ENCODE results near the gene ASB15. TPM values are rescaled to one million over a fixed set of nuclear protein-coding genes. Genes with fewer than 3 reads are reported as not detected.

Gene ASB15
- total RNA-seq, 3 donors from 2014 or later (not counting 1 experiment from before 2014, with no cell fraction given) = not detected

DNA sequence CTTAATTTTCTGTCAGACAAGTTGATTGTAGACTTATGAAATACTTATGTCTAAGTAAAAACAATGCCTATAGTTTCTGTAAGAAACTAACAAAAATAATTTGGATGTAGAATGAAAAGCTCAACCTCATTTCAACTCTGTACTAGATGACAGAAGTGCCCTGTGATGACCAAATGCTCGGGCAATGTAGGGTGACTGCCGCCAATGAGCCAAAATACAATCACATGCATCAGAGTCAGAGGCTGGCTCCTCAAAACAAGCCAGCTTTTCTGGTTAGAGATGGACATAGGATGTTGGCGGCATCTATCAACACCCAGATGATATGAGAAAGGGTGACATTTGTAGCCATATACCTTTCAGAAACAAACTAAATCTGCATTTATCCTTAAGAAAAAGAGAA lies 78.0 kb downstream of the ASB15 start:
- Histone ChIP-seq H3K4me1 (ENCODE audit: control insufficient read depth, insufficient read depth, low read length) (no peaks in the 10 kb centered on the region), H3K9me3 (ENCODE audit: control insufficient read depth, insufficient read depth, low read length) (no peaks in the 10 kb centered on the region), H3K27ac (ENCODE audit: low read length) (no peak overlapping the region), H3K27me3 (ENCODE audit: control insufficient read depth, insufficient read depth, low read length) (no peaks in the 10 kb centered on the region), H3K36me3 (ENCODE audit: control insufficient read depth, insufficient read depth, low read length) (peaks cover 14% of the 10 kb centered on the region), H3K4me3 (ENCODE audit: low read length) (no peak overlapping the region)
- intact Hi-C loops (cut with micrococcal nuclease) = loop anchor here (5.0 kb wide), 1 partner anchor 1178 kb away; no protein-coding TSS in a partner anchor
- Mint-ChIP-seq H3K4me3 (no peak overlapping the region), H3K36me3 (no peaks in the 10 kb centered on the region), H3K27me3 (ENCODE audit: low read depth in 2 of 2) (no peaks in the 10 kb centered on the region), H3K27ac (no peak overlapping the region), H3K9me3 (no peaks in the 10 kb centered on the region), H3K4me1 (no peaks in the 10 kb centered on the region)
- ATAC-seq (no peak), DNase-seq (no peak)
- WGBS (ENCODE audit: insufficient coverage) = 100% methylated on average over 1 of the region's 3 CpGs
- TF ChIP-seq, protein P1, sequence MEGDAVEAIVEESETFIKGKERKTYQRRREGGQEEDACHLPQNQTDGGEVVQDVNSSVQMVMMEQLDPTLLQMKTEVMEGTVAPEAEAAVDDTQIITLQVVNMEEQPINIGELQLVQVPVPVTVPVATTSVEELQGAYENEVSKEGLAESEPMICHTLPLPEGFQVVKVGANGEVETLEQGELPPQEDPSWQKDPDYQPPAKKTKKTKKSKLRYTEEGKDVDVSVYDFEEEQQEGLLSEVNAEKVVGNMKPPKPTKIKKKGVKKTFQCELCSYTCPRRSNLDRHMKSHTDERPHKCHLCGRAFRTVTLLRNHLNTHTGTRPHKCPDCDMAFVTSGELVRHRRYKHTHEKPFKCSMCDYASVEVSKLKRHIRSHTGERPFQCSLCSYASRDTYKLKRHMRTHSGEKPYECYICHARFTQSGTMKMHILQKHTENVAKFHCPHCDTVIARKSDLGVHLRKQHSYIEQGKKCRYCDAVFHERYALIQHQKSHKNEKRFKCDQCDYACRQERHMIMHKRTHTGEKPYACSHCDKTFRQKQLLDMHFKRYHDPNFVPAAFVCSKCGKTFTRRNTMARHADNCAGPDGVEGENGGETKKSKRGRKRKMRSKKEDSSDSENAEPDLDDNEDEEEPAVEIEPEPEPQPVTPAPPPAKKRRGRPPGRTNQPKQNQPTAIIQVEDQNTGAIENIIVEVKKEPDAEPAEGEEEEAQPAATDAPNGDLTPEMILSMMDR (IDR thresholded peaks at IDR 0.05) = no peak

DNA sequence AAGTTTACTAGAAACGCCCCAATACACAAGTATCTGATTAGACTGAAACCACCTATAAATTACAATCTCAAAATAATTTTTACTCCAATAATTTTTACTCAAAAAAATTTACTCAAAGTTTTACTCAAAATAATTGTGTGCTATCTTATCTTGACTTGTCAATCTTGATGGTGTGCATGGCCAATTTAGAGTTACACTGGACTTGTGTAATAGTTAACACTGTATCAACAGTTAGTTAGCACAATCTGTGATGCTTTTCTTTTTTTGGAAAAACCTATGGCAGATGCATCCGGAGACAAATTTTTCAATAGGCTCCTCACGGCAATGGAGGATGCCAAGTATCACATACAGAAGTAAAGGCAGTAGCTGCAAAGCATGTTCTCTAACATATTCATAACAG lies 79.0 kb downstream of the ASB15 start:
- no peaks in the 10 kb centered on the region for H3K9me3 Mint-ChIP-seq
- Histone ChIP-seq H3K27ac (ENCODE audit: low read length) (no peak overlapping the region), H3K4me1 (ENCODE audit: control insufficient read depth, insufficient read depth, low read length) (no peaks in the 10 kb centered on the region), H3K9me3 (ENCODE audit: control insufficient read depth, insufficient read depth, low read length) (no peaks in the 10 kb centered on the region), H3K36me3 (ENCODE audit: control insufficient read depth, insufficient read depth, low read length) (peaks cover 14% of the 10 kb centered on the region), H3K4me3 (ENCODE audit: low read length) (no peak overlapping the region), H3K27me3 (ENCODE audit: control insufficient read depth, insufficient read depth, low read length) (no peaks in the 10 kb centered on the region)
- intact Hi-C loops (cut with micrococcal nuclease) = loop anchor here (5.0 kb wide), 1 partner anchor 1177 kb away; no protein-coding TSS in a partner anchor
- DNase-seq (no peak), ATAC-seq (no peak)
- H3K27ac Mint-ChIP-seq = no peak overlapping the region
- H3K4me3 Mint-ChIP-seq = no peak overlapping the region
- no peaks in the 10 kb centered on the region for H3K36me3 Mint-ChIP-seq
- no peaks in the 10 kb centered on the region for H3K27me3 Mint-ChIP-seq (ENCODE audit: low read depth in 2 of 2)
- TF ChIP-seq, protein P1 (IDR thresholded peaks at IDR 0.05) = no peak
- 98% methylated on average over 2 of the region's 3 CpGs for WGBS (ENCODE audit: insufficient coverage)
- H3K4me1 Mint-ChIP-seq = no peaks in the 10 kb centered on the region

DNA sequence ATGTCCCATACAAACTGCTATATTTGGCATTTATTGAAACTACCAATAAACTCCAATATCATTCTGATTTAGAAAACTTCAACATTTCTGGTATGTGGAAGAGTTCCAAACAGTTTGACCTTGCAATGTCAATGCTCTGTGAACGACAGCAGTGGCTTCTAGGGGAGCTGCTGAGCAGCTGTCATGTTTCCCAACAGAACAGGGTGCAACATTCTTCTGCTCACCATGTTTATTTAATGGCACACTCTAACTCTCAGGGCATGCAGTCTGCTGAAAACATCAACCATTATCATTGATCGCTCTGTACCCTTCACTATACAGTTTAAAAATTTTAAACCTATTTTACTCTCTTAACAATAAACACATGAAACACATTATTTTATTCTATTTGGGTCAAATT lies 79.9 kb downstream of the ASB15 start:
- ATAC-seq = no peak

More for the DNA sequence above, 79.9 kb downstream of the ASB15 start:
- Histone ChIP-seq H3K27ac (ENCODE audit: low read length) (no peak overlapping the region), H3K4me1 (ENCODE audit: control insufficient read depth, insufficient read depth, low read length) (no peaks in the 10 kb centered on the region), H3K27me3 (ENCODE audit: control insufficient read depth, insufficient read depth, low read length) (no peaks in the 10 kb centered on the region), H3K9me3 (ENCODE audit: control insufficient read depth, insufficient read depth, low read length) (no peaks in the 10 kb centered on the region), H3K4me3 (ENCODE audit: low read length) (no peak overlapping the region), H3K36me3 (ENCODE audit: control insufficient read depth, insufficient read depth, low read length) (peaks cover 14% of the 10 kb centered on the region)
- Mint-ChIP-seq H3K36me3 (no peaks in the 10 kb centered on the region), H3K9me3 (no peaks in the 10 kb centered on the region), H3K4me1 (no peaks in the 10 kb centered on the region), H3K27ac (no peak overlapping the region), H3K27me3 (ENCODE audit: low read depth in 2 of 2) (no peaks in the 10 kb centered on the region), H3K4me3 (no peak overlapping the region)
- WGBS (ENCODE audit: insufficient coverage) = 85% methylated on average over 2 of the region's 2 CpGs
- no peak for DNase-seq
- TF ChIP-seq, protein P1 (IDR thresholded peaks at IDR 0.05) = no peak
- intact Hi-C loops (cut with micrococcal nuclease) = loop anchor here (5.0 kb wide), 1 partner anchor 1176 kb away; no protein-coding TSS in a partner anchor
